ENCODE measurements around the gene CDCA4. TPM values are rescaled to one million over a fixed set of nuclear protein-coding genes. Genes with fewer than 3 reads are reported as not detected.

Gene CDCA4
- total RNA-seq, 1 donor from 2014 or later: 33.2 TPM

GRCh38 chr14:105053996-105054395 lies 33.1 kb upstream of the CDCA4 start:
- peaks cover 10% of the 10 kb centered on the region for H3K27me3 ChIP-seq (ENCODE audit: control insufficient read depth, insufficient read depth, low read length)
- no peak for DNase-seq (ENCODE audit: low read depth)
- H3K4me3 ChIP-seq (ENCODE audit: low read depth, low read length): no peak overlapping the region
- no peaks in the 10 kb centered on the region for H3K36me3 ChIP-seq (ENCODE audit: control insufficient read depth, insufficient read depth, low read length)
- no peak for TF ChIP-seq CTCF (IDR thresholded peaks at IDR 0.05; ENCODE audit: insufficient read depth, low read length, poor library complexity, severe bottlenecking)

DNA sequence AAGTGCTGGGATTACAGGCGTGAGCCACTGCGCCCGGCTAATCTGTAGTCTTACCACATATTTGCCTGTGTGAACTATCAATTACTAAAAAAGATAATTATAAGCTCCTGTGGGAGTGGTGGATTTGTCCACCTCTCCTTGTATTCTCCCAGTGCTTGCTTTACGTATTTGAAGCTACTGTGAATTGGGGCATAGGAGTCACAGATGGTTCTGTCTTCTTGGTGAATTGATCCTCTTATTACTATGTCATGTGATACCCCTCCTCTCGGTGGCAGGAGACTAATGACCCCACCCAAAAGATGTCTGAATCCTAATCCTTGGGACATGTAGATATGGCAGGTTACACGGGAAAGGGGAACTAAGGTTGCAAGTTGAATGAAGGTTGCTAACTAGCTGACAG lies 32.5 kb upstream of the CDCA4 start:
- no peak for DNase-seq (ENCODE audit: low read depth)
- Histone ChIP-seq H3K4me3 (ENCODE audit: low read depth, low read length) (no peak overlapping the region), H3K27me3 (ENCODE audit: control insufficient read depth, insufficient read depth, low read length) (peaks cover 10% of the 10 kb centered on the region), H3K36me3 (ENCODE audit: control insufficient read depth, insufficient read depth, low read length) (no peaks in the 10 kb centered on the region)
- TF ChIP-seq CTCF (IDR thresholded peaks at IDR 0.05; ENCODE audit: insufficient read depth, low read length, poor library complexity, severe bottlenecking): no peak

GRCh38 chr14:105052110-105052458 lies 31.2 kb upstream of the CDCA4 start:
- TF ChIP-seq CTCF (IDR thresholded peaks at IDR 0.05; ENCODE audit: insufficient read depth, low read length, poor library complexity, severe bottlenecking): no peak
- H3K27me3 ChIP-seq (ENCODE audit: control insufficient read depth, insufficient read depth, low read length): peaks cover 10% of the 10 kb centered on the region
- no peaks in the 10 kb centered on the region for H3K36me3 ChIP-seq (ENCODE audit: control insufficient read depth, insufficient read depth, low read length)
- H3K4me3 ChIP-seq (ENCODE audit: low read depth, low read length): no peak overlapping the region
- no peak for DNase-seq (ENCODE audit: low read depth)

DNA sequence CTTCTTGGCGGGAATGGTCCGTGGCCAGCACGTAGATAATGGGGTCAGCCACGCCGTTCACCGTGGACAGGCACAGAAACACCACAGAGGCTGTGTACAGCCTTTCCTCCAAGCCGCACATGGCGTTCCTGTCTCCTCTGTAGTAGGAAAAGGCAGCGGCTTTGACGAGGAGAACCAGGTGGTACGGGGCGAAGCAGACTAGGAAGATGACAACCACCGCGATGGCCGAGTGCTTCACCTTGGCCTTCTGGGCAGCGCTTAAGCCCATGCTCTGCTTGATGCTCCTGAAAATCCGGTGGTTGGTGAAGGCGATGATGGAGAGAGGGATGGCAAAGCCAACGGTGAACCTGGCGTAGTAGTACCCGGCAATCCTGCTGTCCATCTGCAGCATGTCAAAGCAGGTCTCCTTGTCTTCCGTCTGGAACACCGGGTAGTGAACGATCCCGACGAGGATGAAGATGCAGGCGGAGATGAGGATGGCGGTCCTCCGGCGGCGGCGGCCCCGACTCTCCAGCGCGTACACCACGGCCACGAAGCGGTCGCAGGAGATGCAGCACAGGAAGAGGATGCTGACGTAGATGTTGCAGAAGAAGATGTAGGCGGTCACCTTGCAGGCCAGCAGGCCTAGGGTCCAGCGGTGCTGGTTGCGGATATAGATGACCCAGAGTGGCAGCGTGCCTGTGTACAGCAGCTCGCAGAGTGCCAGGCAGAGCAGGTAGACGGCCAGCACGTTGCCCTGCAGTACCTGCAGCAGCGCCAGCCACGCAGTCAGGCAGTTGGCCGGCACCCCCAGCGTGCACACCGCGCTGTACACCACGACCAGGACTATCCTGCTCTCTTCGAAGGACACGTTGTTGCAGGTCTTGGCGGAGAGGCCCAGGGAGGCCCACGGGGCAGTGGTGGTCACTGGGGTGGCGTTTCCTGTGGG lies 30.6 kb upstream of the CDCA4 start:
- TF ChIP-seq CTCF (IDR thresholded peaks at IDR 0.05; ENCODE audit: insufficient read depth, low read length, poor library complexity, severe bottlenecking): no peak
- no peak for DNase-seq (ENCODE audit: low read depth)
- H3K27me3 ChIP-seq (ENCODE audit: control insufficient read depth, insufficient read depth, low read length): peaks cover 8% of the 10 kb centered on the region
- H3K36me3 ChIP-seq (ENCODE audit: control insufficient read depth, insufficient read depth, low read length): no peaks in the 10 kb centered on the region
- H3K4me3 ChIP-seq (ENCODE audit: low read depth, low read length): no peak overlapping the region

DNA sequence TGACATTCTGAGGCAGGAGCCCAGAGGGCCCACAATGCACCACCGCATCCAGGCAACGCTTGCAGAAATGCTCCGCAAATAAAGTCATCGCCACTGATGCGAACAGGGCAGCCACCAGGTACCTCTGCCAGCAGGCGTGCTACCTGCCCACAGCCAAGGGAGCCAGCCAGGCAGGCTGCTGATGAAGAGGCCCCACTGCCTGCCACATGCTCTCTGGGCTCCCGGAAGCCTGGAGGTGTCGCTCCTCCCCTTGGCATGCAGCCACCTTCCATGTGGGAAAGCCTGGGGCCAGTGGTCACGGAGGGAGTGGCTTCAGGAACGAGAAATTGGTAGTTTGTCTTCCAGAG lies 29.6 kb upstream of the CDCA4 start:
- Histone ChIP-seq H3K36me3 (ENCODE audit: control insufficient read depth, insufficient read depth, low read length) (no peaks in the 10 kb centered on the region), H3K4me3 (ENCODE audit: low read depth, low read length) (no peak overlapping the region), H3K27me3 (ENCODE audit: control insufficient read depth, insufficient read depth, low read length) (peaks cover 2% of the 10 kb centered on the region)
- DNase-seq (ENCODE audit: low read depth): no peak
- TF ChIP-seq CTCF (IDR thresholded peaks at IDR 0.05; ENCODE audit: insufficient read depth, low read length, poor library complexity, severe bottlenecking): no peak

Measured in kidney epithelial cell (primary cell).